Caco-2 (cell line): Measurements from ENCODE around the gene ACSL5. TPM values are rescaled to one million over a fixed set of nuclear protein-coding genes. Genes with fewer than 3 reads are reported as not detected.
"Not testable (repeated sequence)": the region's sequence is repeated elsewhere in the genome, so short reads cannot be mapped to it uniquely, and the experiment has no call there.

Source experiments
- BruUV-seq: library from RNA; stranded (reverse); fragments of 400-500 nt; replicated peaks from 2 replicates; lab custom pipeline; 2021; lab: Mats Ljungman, UMichigan
- CTCF ChIA-PET: fragments of 300-600 bp; sonication (Branson Sonifier 250); formaldehyde crosslinking; loops from one replicate; lab custom pipeline; 2022; ENCODE audit warnings: antibody characterized with exemption; lab: Charles Lee
- POLR2A ChIA-PET: fragments of 300-600 bp; sonication (Branson Sonifier 250); formaldehyde crosslinking; loops from one replicate; lab custom pipeline; 2022; ENCODE audit warnings: antibody characterized with exemption; lab: Charles Lee
- DNase-seq, 2 experiments: peaks; one replicate each; pipeline versions ENCODE4 v3.0.0 to v3.0.0-alpha.2; 2020 to 2022
- H3K27me3 ChIP-seq: replicated peaks from 2 replicates; pipeline ENCODE4 v1.6.0; 2011; ENCODE audit warnings: low read length; ENCODE audit not compliant: control insufficient read depth, insufficient read depth
- H3K36me3 ChIP-seq: 2 replicates; pipeline ENCODE4 v1.5.1; 2011; ENCODE audit warnings: low read length; ENCODE audit not compliant: control insufficient read depth, insufficient read depth
- H3K4me1 ChIP-seq: fragments of 250-450 bp; sonication (Bioruptor Pico); 2 replicates; pipeline ENCODE4 v1.5.1; 2020; ENCODE audit warnings: mild to moderate bottlenecking
- H3K4me3 ChIP-seq: 2 replicates; pipeline ENCODE4 v1.5.1; 2011; ENCODE audit warnings: low read depth, mild to moderate bottlenecking, control low read depth, low read length
- H3K9me3 ChIP-seq: fragments of 250-450 bp; sonication (Bioruptor Pico); 2 replicates; pipeline ENCODE4 v1.5.1; 2020; ENCODE audit warnings: mild to moderate bottlenecking, moderate library complexity
- H3K27ac Mint-ChIP-seq: one replicate; pipeline ENCODE4 v1.8.0; 2022; ENCODE audit warnings: mixed read lengths; ENCODE audit not compliant: unreplicated experiment
- H3K27me3 Mint-ChIP-seq: one replicate; pipeline ENCODE4 v1.8.0; 2022; ENCODE audit warnings: mixed read lengths; ENCODE audit not compliant: insufficient read depth, unreplicated experiment
- H3K36me3 Mint-ChIP-seq: one replicate; pipeline ENCODE4 v1.8.0; 2022; ENCODE audit warnings: mild to moderate bottlenecking, mixed read lengths; ENCODE audit not compliant: insufficient read depth, unreplicated experiment
- H3K4me1 Mint-ChIP-seq: one replicate; pipeline ENCODE4 v1.8.0; 2022; ENCODE audit warnings: low read depth, mixed read lengths; ENCODE audit not compliant: unreplicated experiment
- H3K4me3 Mint-ChIP-seq: one replicate; pipeline ENCODE4 v1.8.0; 2022; ENCODE audit warnings: mild to moderate bottlenecking, moderate library complexity, mixed read lengths; ENCODE audit not compliant: unreplicated experiment
- H3K9me3 Mint-ChIP-seq: one replicate; pipeline ENCODE4 v1.8.0; 2022; ENCODE audit warnings: mixed read lengths; ENCODE audit not compliant: unreplicated experiment
- intact Hi-C: fragments of 100-400 bp; cut with micrococcal nuclease; formaldehyde crosslinking; loops from one replicate; pipeline ENCODE4 v1.10.0; 2022; ENCODE audit not compliant: unreplicated experiment
- total RNA-seq: library from RNA; stranded (reverse); gene quantifications from 2 replicates; pipeline ENCODE4 v1.2.3, GENCODE V29; 2022
- TF ChIP-seq, protein P1 (sequence below), 2 experiments: fragments of 200-600 bp in 1 of 2; IDR thresholded peaks; 1 replicate in 1 of 2; 2 replicates in 1 of 2; pipeline versions ENCODE4 v1.5.1 to v1.8.0; 2011 to 2022; ENCODE audit warnings: antibody characterized with exemption in 1 of 2, control low read depth in 1 of 2, inconsistent platforms in 1 of 2, low read depth in 1 of 2, low read length in 1 of 2, mild to moderate bottlenecking in 1 of 2, moderate library complexity in 1 of 2; ENCODE audit not compliant: insufficient read depth in 1 of 2, severe bottlenecking in 1 of 2, unreplicated experiment in 1 of 2

Gene ACSL5
- total RNA-seq, 1 experiment from 2014 or later: 46.6 TPM

DNA sequence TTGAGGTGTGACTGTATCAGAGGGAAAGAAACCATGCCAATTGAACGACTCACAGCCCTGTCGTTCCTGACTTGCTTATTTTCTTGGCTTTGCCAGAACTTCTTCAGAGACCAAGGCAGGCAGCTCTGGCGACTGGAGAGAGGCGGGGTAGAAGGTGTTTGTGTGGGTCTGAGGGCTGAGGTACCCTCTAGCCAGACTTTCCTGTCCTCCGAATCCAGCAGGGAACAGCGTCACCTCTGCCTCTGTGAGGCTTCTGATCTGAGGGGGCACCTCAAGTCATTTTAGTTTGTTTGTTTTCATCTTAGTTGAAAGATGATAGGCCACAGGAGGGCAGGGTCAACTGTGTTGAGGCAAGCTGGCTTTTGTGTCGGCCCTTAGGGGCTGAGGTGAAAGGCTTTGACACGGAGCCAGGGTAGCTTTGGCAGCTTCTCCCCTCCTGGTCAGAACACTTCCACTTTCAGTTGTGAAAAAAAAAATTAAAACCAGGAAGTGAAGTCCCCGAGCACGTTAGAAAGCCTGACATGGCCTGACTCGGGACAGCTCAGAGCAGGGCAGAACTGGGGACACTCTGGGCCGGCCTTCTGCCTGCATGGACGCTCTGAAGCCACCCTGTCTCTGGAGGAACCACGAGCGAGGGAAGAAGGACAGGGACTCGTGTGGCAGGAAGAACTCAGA, 1.9 kb downstream of the ACSL5 start:
- H3K9me3 Mint-ChIP-seq: no peaks in the 10 kb centered on the region
- Histone ChIP-seq H3K4me3 (peak overlapping the region; percentile 8; the same call in 1 of the 2 replicates), H3K9me3 (0 out of 2 replicates have a peak, but pooled peaks cover 4% of the 10 kb centered on the region), H3K27me3 (no peaks in the 10 kb centered on the region), H3K36me3 (no peaks in the 10 kb centered on the region), H3K4me1 (peaks cover 70% of the 10 kb centered on the region)
- no peak for DNase-seq
- H3K36me3 Mint-ChIP-seq: peaks cover 27% of the 10 kb centered on the region
- TF ChIP-seq, protein P1, sequence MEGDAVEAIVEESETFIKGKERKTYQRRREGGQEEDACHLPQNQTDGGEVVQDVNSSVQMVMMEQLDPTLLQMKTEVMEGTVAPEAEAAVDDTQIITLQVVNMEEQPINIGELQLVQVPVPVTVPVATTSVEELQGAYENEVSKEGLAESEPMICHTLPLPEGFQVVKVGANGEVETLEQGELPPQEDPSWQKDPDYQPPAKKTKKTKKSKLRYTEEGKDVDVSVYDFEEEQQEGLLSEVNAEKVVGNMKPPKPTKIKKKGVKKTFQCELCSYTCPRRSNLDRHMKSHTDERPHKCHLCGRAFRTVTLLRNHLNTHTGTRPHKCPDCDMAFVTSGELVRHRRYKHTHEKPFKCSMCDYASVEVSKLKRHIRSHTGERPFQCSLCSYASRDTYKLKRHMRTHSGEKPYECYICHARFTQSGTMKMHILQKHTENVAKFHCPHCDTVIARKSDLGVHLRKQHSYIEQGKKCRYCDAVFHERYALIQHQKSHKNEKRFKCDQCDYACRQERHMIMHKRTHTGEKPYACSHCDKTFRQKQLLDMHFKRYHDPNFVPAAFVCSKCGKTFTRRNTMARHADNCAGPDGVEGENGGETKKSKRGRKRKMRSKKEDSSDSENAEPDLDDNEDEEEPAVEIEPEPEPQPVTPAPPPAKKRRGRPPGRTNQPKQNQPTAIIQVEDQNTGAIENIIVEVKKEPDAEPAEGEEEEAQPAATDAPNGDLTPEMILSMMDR (IDR thresholded peaks at IDR 0.05; ENCODE audit: insufficient read depth in 1 of 2, low read depth in 1 of 2, low read length in 1 of 2, severe bottlenecking in 1 of 2, unreplicated experiment in 1 of 2): no peak
- BruUV-seq: no TSS peak
- ChIA-PET CTCF (interaction anchor here (1.0 to 3.4 kb wide), 2 partner anchors 11 to 59 kb away, joined by 4 to 19 read pairs; no protein-coding TSS in a partner anchor), POLR2A (interaction anchor here (1.9 kb wide), 1 partner anchor 8 kb away, joined by 12 read pairs; no protein-coding TSS in a partner anchor)
- no peaks in the 10 kb centered on the region for H3K27me3 Mint-ChIP-seq
- peak overlapping the region; percentile 88 for H3K27ac Mint-ChIP-seq
- intact Hi-C loops: loop anchor here (2.0 kb wide), 2 partner anchors 19 to 59 kb away; no protein-coding TSS in a partner anchor
- peak overlapping the region; percentile 71 for H3K4me3 Mint-ChIP-seq
- peaks cover 50% of the 10 kb centered on the region for H3K4me1 Mint-ChIP-seq

DNA sequence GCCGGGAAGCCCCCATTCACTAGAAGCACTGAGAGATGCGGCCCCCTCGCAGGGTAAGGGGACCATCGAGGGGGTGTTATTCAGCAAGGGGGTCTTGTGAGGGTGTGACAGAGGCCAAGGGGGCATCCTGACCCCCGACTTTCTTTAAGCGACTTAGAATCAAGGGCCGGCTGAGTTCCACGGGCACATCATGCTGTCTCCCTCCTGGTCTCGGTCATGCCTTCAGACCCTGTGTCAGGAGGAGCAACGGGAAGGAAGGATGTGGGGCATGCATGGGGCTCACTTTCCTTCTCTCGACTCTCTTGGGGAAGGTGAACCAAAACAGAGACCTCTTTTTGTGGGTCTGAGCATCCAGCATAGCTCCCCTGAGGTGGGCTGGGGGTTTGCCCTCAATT, 2.5 kb downstream of the ACSL5 start:
- POLR2A ChIA-PET: no interaction called here
- CTCF ChIA-PET: interaction anchor here (3.4 kb wide), 1 partner anchor 12 kb away, joined by 19 read pairs; no protein-coding TSS in a partner anchor
- intact Hi-C loops: no loop called here
- peaks cover 54% of the 10 kb centered on the region for H3K4me1 Mint-ChIP-seq
- no peaks in the 10 kb centered on the region for H3K9me3 Mint-ChIP-seq
- peak overlapping the region; percentile 88 for H3K27ac Mint-ChIP-seq
- Histone ChIP-seq H3K9me3 (0 out of 2 replicates have a peak, but pooled peaks cover 4% of the 10 kb centered on the region), H3K4me1 (peaks cover 76% of the 10 kb centered on the region), H3K27me3 (no peaks in the 10 kb centered on the region), H3K4me3 (no peak overlapping the region), H3K36me3 (no peaks in the 10 kb centered on the region)
- H3K4me3 Mint-ChIP-seq: peak overlapping the region; percentile 36
- no peak for DNase-seq
- no peaks in the 10 kb centered on the region for H3K27me3 Mint-ChIP-seq
- H3K36me3 Mint-ChIP-seq: peaks cover 25% of the 10 kb centered on the region
- BruUV-seq: no TSS peak
- TF ChIP-seq, protein P1 (IDR thresholded peaks at IDR 0.05; ENCODE audit: insufficient read depth in 1 of 2, low read depth in 1 of 2, low read length in 1 of 2, severe bottlenecking in 1 of 2, unreplicated experiment in 1 of 2): no peak

DNA sequence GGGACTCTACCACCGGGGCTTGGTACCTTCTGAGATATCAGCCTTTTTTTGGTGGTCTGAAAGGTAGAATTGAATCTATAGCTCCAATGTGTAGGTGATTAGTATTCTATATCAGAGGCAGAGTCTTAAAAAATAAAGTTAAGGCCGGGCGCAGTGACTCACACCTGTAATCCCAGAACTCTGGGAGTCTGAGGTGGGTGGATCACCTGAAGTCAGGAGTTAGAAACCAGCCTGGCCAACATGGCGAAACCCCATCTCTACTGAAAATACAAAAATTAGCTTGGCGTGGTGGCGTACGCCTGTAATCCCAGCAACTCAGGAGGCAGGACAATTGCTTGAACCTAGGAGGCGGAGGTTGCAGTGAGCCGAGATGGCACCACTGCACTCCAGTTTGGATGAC, 3.2 kb downstream of the ACSL5 start:
- H3K27ac Mint-ChIP-seq, BruUV-seq, POLR2A ChIA-PET, intact Hi-C loops, H3K27me3 Mint-ChIP-seq, H3K9me3 ChIP-seq, H3K4me3 ChIP-seq, H3K36me3 ChIP-seq, DNase-seq, H3K4me3 Mint-ChIP-seq, H3K27me3 ChIP-seq, H3K9me3 Mint-ChIP-seq, CTCF ChIA-PET: not testable (repeated sequence)
- H3K4me1 ChIP-seq: peaks cover 83% of the 10 kb centered on the region
- Mint-ChIP-seq H3K4me1 (peaks cover 56% of the 10 kb centered on the region), H3K36me3 (peaks cover 24% of the 10 kb centered on the region)
